ENCODE data around the gene GUCY1A2.

DNA sequence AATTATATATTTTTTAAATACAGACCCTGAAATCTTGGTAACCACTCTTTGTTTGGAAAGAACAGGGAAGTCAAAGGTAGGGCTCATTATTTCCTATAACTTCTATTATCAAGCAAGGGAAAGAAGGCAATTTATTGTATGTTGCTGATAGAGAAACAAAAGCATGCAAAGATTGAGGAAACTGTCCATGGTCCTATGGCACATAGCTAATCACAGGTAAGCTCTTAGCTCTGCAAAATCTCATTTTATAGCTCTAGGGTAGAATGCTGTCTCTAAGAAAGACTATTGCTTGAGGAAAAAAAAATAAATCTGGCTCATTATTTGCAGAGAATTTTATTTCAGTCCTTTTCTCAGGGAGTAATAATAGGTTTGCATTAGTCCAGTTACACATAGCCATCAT lies 7.4 kb upstream of the GUCY1A2 start:
- TF ChIP-seq, protein P1, sequence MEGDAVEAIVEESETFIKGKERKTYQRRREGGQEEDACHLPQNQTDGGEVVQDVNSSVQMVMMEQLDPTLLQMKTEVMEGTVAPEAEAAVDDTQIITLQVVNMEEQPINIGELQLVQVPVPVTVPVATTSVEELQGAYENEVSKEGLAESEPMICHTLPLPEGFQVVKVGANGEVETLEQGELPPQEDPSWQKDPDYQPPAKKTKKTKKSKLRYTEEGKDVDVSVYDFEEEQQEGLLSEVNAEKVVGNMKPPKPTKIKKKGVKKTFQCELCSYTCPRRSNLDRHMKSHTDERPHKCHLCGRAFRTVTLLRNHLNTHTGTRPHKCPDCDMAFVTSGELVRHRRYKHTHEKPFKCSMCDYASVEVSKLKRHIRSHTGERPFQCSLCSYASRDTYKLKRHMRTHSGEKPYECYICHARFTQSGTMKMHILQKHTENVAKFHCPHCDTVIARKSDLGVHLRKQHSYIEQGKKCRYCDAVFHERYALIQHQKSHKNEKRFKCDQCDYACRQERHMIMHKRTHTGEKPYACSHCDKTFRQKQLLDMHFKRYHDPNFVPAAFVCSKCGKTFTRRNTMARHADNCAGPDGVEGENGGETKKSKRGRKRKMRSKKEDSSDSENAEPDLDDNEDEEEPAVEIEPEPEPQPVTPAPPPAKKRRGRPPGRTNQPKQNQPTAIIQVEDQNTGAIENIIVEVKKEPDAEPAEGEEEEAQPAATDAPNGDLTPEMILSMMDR (conservative IDR thresholded peaks at IDR 0.05; ENCODE audit: low read depth, low read length) = no peak
- TF ChIP-seq EZH2 (IDR thresholded peaks at IDR 0.05; ENCODE audit: borderline replicate concordance, low read depth, low read length, poor library complexity, severe bottlenecking) = no peak
